ENCODE data around the gene TOM1L2.

TOM1L2 gene

GRCh38 chr17:17899486-17899885 lies 72.7 kb downstream of the TOM1L2 start:
- DNase-seq (ENCODE audit: low read depth) = no peak

DNA sequence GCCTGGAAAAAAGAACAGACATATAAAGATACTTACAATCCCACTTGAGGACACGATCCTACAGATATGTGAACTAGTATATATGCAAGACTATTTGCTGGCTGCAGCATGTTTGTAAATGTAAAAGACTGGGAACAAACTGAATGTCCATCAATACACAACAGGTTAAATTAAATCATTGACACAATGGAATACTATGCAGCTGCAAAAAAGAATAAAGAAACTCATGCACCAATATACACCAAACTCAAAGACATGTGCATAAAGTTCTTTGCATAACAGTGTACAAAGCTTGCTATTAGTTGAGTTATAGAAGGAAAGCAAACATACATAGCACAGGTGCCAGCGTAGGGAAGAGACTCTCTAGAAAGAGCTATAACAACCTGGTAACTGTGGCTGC lies 73.5 kb downstream of the TOM1L2 start:
- no peak for DNase-seq (ENCODE audit: low read depth)

- DNase-seq (ENCODE audit: low read depth) = no peak
Measured at GRCh38 chr17:17897442-17897841, 74.8 kb downstream of the TOM1L2 start.

- DNase-seq (ENCODE audit: low read depth) = no peak
Measured at GRCh38 chr17:17896746-17897145, 75.5 kb downstream of the TOM1L2 start.

- no peak for DNase-seq (ENCODE audit: low read depth)
Measured at GRCh38 chr17:17893801-17894644, 78.2 kb downstream of the TOM1L2 start.

GRCh38 chr17:17892731-17893130 lies 79.5 kb downstream of the TOM1L2 start:
- no peak for DNase-seq (ENCODE audit: low read depth)

DNA sequence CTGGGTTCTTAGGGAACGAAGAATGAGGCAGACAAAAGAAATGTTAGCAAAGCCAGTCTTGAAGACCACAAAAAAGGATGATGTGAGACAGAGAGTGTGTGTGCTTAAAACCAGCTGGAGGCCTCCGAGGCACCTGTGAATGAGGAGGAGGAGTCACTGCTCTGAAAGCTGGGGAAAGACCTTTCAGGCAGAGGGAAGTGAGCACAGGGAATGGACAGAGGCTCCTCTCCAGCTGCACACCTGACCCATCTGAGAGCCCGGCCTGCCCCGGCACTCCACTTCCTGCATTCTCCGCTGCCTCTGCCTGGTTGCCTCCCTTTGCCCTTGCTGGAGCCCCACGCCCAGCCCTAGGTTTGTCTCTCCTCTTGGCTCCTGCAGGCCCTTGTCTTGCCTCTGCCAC lies 80.2 kb downstream of the TOM1L2 start:
- DNase-seq (ENCODE audit: low read depth) = no peak

DNA sequence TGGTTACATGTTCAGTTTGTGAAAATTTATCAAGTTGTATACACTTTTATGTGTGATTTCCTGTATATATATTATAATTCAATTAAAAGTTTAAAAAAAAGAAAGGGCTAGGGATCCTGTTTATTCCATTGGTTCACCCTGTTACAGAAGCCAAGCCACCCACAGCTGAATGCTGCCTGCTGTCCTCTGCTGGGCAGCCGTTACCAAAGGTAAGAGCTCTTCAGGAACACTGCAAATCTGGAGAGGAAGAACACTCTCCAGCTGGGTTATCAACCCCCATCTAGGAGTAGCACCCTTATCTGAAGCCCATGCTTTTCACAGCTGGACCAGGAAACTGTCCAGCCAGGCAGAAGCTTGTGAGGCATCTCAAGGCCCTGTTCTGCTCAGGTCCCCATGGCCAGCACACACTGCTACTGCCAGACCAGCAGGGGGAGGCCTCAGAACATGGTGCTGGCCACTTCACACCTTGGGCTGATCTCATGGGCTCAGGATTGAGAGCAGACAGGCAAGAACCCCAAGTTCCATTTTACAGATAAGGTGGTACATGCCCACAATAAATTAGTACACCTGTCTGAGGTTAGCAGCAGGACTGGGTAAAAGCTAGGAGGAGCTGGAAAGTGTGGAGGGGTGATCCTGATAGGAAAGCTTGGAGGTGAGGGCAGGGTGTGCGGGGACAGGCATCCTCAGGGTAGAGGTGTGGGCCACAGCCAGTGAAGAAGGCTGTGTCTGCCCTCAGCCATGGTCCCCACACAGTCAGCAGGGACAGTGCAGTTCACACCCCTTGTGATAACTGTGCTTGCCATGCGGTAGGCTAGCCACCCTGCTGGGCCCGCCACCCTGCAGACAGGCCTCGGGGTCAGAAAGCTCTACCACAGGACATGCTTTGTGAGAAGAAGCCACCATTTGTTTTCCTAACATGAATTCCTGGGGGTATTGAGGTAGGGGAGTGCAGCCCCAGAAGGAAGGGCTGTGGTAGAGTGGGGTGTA lies 81.1 kb downstream of the TOM1L2 start:
- DNase-seq (ENCODE audit: low read depth) = peak; percentile 78

DNA sequence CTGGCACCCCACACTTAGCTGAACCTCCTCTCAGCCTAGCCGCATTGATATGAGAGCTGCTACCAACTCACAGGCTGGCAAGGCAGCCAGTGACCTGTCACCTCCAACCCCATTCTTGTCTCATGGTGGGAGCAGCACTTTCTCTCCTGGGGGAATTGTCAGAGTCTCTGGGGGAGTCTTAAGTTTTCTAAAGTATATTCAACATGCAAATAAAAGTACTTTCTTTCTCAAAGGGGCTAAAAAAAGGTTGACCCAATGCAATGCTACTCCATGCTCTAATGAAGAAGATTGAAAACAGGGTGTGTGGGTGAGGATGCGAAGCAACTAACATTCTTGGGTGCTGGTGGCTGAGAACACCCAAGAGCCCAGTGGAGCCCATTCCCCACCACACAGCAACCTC lies 82.3 kb downstream of the TOM1L2 start:
- DNase-seq (ENCODE audit: low read depth) = no peak

DNA sequence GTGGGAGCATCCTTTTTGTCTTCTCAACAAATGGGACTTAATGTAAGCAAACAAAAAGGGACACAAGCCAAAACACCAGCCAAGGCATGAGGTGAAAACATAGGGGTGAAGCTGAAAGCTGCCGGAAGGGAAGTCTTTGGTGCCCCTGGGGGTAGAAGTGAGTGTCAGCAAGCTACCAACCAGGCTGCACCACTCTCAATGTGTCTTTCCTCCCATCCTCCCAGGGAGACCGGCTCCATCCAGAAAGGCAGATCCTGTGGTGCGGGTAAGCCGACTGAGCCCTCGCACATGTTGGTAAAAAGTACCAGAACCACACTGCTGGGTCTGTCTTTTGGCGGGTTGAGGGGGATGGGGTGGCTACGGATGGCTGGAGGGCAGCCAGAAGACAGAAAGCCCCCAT lies 83.4 kb downstream of the TOM1L2 start:
- no peak for DNase-seq (ENCODE audit: low read depth)

GRCh38 chr17:17888371-17888770 lies 83.8 kb downstream of the TOM1L2 start:
- no peak for DNase-seq (ENCODE audit: low read depth)

DNA sequence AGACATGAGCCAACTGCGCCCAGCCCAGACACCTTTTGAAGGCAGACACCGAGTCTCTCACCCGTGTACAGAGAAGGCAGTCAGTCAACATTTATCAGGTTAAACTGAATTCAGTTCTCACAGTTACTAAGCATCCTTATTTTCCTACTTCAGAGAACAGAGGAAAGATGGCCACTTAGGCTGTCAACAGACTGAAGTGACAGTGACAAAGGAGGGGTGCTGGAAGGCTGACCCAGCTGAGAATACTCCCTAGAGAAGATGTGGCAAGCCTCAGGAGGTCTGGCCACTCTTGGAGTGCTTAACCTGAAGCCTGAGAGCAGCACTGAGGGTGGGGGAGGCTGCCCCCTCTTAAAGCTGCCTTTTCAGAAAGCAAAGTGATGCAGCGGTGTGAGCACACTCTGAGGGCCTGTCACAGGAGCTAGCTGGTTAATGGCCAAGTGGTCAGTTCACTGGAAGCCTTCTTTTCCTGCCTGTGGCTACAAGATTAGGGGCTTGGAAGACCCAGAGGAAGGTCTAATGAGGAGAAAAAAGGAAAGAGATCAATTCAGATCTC lies 84.4 kb downstream of the TOM1L2 start:
- DNase-seq (ENCODE audit: low read depth) = no peak

DNA sequence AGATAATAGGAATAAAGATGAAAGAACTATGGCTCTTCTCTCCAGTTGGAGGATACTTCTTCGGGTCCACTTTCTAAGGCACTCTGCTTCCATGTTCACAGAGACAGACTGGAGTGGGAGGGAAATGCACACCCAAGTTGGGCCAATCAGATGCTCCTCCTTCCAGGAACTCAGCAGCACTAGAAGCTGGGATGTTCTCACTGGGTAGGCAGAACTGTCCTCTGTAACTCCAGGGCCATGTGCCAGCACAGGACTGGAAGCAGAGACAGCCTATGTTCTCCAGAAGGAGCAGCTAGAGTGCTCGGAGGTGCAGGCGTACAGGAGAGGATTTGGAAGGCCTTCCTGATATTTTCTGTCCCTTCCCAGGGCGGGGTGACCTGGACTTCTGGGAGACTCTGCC lies 85.5 kb downstream of the TOM1L2 start:
- peak; percentile 21 for DNase-seq (ENCODE audit: low read depth)

- DNase-seq (ENCODE audit: low read depth) = no peak
Measured at GRCh38 chr17:17886226-17886625, 86.0 kb downstream of the TOM1L2 start.

GRCh38 chr17:17884391-17885357 lies 87.5 kb downstream of the TOM1L2 start:
- DNase-seq (ENCODE audit: low read depth) = no peak

DNA sequence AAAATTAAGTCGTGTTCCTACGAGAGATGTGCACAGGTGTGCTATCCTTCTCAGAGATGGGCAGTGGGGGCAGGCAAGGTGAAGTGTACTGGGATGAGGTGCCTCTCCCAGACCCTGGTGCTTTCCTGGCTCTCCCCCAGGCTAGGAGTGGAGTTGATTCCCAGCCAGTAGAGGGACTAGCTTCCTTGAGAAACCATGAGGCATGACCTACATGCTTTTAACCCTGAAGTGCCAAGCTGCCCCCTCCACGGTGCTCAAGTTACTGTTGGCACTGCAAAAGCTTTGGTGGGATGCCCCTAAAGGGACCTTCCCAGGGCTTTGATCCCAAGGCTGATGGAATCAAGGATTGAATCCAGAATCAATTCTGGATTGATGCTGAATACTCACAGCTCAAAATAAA lies 88.4 kb downstream of the TOM1L2 start:
- DNase-seq (ENCODE audit: low read depth) = no peak

GRCh38 chr17:17882082-17882581 lies 90.1 kb downstream of the TOM1L2 start:
- no peak for DNase-seq (ENCODE audit: low read depth)

DNA sequence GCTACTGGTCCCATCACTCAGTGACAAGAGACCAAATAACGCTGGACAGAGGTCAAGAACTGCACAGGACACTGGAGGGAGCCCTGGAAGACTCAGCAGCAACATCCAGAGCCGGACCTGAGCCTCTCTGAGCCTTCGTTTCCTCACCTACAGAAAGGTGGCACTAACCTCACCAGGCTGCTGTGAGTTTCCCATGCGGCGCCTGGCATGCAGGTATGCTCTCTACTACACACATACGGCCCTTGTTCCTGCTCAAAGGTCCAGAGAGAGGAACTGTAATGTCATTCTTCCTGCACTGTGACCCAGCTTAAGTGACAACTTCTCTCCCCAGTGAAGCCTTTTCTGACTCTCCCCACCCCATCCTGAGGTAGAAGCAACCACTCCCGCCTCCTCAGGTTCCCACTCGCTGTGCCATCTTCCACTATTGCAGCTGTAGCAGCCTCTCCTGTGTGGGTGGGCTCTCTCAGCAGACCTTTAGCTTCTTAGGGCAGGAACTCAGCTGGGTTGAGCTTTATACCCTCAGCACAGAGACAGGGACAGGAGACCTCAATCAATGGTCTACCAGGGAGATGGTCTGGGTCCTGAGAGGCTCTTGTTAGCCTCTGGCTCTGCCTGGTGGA lies 91.5 kb downstream of the TOM1L2 start:
- DNase-seq (ENCODE audit: low read depth) = no peak

DNA sequence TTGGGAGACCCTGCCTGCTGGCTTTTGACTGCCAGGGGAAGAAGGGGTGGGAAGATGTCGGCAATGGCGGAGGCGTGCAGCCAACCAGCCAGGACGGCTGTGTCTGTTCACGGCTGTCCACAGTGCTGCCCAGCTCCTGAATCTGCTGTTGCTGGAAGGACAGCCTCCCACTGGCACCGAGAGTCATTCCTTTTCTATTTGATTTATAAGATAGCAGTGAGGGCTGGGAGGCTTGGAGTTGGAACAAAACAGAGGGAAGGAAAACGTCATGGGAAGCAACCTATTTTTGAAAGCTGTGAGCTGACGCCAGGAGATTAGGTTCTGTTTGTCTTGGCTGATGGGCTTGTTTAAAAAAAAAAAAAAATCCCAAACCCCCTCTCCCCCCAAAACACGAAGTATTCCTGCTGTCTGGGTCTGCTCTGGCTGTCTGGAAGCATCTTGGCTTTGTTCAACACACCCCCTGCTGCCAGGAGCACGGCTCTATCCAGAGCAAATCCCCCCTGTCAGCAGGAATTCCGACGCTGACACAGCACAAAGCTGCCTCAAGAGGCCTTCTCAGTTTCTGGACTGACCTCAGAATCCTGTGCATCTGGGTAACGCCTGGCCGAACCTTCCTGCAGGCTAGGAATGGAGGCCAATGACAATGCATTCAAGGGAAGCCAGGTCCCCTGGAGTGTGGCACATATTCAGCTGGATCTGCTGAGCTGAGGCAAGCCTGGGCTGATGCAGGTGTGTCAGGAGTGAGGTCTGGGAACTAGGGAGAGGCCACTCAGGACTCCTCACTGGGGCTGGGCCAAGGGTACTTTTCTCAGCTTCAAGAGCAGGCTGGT lies 94.5 kb downstream of the TOM1L2 start:
- peak; percentile 92 for DNase-seq (ENCODE audit: low read depth)
